Mesodermal cell (in vitro differentiated cells): ENCODE data around the gene CHRDL2.

Experiments used
- H3K27ac ChIP-seq: 2 replicates; pipeline ENCODE4 v1.7.0; 2013; ENCODE audit warnings: mild to moderate bottlenecking, low read depth, low read length, moderate library complexity; ENCODE audit not compliant: severe bottlenecking
- H3K36me3 ChIP-seq: 2 replicates; pipeline ENCODE4 v1.7.1; 2013; ENCODE audit warnings: mild to moderate bottlenecking, low read length, moderate library complexity; ENCODE audit not compliant: control insufficient read depth, insufficient read depth
- H3K4me1 ChIP-seq: one replicate; pipeline ENCODE4 v1.7.1; 2013; ENCODE audit warnings: mild to moderate bottlenecking, low read length; ENCODE audit not compliant: insufficient read depth, control insufficient read depth, poor library complexity, severe bottlenecking
- H3K4me3 ChIP-seq: 2 replicates; pipeline ENCODE4 v1.7.0; 2013; ENCODE audit warnings: low read length, control low read depth, mild to moderate bottlenecking; ENCODE audit not compliant: insufficient read depth, poor library complexity, severe bottlenecking; ENCODE audit errors: extremely low read depth
- H3K9me3 ChIP-seq: 2 replicates; pipeline ENCODE4 v1.7.1; 2013; ENCODE audit warnings: mild to moderate bottlenecking, low read length, moderate library complexity; ENCODE audit not compliant: control insufficient read depth
- WGBS, 2 experiments: methylation state at CpG; one replicate each; pipeline ENCODE4 v1.1.5; 2013; ENCODE audit warnings: missing lambda C conversion rate in 2 of 2; ENCODE audit not compliant: insufficient coverage in 2 of 2; 5-methylcytosine and 5-hydroxymethylcytosine counted together

CHRDL2 gene

DNA sequence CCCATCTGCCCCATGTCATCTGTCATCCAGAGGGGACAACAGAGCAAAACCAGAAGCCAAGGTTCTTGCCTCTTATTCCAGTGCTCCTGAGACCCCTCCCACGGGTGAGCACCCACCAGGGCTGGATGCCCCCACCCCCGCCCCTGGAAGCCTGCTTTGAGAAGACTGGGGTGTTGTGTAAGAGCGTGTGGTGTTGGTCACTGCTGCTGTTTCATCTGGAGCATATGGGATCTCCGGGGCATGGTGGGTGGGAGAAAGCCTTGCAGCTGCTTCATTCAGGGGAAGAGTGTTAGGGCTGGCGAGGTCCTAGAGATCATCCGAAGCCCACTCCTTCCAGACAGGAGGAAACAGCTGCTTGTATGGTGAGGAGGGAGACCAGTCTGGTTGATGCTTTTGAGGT, 54.1 kb downstream of the CHRDL2 start:
- no peak overlapping the region for H3K4me3 ChIP-seq
- no peak overlapping the region for H3K27ac ChIP-seq
- no peaks in the 10 kb centered on the region for H3K36me3 ChIP-seq
- WGBS, 2 experiments = 92 to 98% methylated on average over 5 to 6 of the region's 6 CpGs
- H3K4me1 ChIP-seq = no peaks in the 10 kb centered on the region
- H3K9me3 ChIP-seq = peaks cover 5% of the 10 kb centered on the region

DNA sequence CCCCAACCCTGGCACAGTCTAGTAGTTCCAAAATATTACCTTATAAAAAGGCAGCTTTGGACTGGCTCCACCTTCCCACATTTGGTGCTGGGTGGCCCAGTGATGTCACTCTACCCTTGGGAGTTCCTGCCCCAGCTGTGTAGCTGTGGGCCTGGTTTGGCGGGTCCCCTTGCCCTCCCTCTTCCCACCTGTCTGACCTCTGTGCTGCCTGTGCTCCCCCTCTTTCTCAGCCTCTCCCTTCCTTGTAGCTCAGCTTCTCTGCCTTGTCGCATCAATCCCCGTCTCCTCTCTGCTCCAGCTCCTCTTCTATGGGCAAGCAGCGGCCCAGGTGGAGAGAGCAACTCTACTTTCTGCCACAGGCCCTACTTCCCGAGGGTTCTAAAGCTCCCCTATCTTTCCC, 54.6 kb downstream of the CHRDL2 start:
- Histone ChIP-seq H3K36me3 (no peaks in the 10 kb centered on the region), H3K27ac (no peak overlapping the region), H3K4me3 (no peak overlapping the region), H3K4me1 (no peaks in the 10 kb centered on the region), H3K9me3 (peaks cover 5% of the 10 kb centered on the region)
- WGBS, 2 experiments = 96 to 100% methylated on average over 4 to 5 of the region's 5 CpGs

DNA sequence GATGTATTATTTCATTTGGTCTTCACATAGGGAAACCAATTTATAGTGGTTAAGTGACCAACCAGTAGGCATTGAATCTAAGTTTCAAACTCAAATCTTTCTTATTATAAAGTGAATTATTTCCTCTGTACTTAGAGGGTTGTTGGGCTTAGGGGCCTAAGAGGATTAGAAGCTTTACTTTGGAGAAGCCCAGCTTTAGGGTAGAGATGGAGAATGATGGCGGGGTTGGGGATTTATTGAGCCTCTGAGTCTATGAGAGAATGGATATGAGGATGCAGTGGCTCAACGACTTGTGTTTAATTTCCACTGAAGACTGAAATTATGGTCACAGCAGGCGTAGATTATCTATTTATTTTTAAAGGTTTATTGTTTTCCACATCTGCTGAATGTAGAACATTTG, 55.5 kb downstream of the CHRDL2 start:
- peaks cover 5% of the 10 kb centered on the region for H3K9me3 ChIP-seq
- WGBS, 2 experiments = 83 to 90% methylated on average over 1 to 2 of the region's 3 CpGs
- H3K4me1 ChIP-seq = no peaks in the 10 kb centered on the region
- H3K4me3 ChIP-seq = no peak overlapping the region
- H3K36me3 ChIP-seq = no peaks in the 10 kb centered on the region
- H3K27ac ChIP-seq = no peak overlapping the region

DNA sequence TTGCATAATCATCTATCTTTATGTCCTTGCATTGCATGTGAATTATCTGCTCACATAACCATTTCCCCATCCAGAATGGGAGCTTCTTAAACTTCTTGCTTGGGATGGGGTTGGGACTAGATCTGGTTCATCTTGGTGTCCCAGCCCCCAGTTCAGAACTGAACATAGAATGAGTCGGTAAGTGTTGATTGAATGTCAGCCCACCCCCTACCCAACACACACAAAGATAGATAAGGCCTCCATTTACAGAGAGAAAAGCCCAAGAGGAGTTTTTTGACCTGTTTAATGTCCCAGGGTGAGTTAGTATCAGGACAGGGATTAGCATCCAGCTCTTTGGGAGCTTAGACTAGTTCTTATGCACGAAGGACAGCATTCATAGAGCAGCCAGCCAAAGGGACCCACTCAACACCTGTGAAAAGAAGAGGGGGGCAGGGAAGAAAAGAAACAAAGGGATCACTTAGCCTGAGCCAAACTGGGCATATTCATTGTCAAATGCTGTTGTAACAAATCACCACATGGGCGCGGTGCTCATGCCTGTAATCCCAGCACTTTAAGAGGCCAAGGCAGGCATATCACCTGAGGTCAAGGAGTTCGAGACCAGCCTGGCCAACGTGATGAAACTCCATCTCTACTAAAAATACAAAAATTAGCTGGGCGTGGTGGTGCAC, 57.4 kb downstream of the CHRDL2 start:
- no peak overlapping the region for H3K27ac ChIP-seq
- peaks cover 5% of the 10 kb centered on the region for H3K9me3 ChIP-seq
- H3K4me1 ChIP-seq = no peaks in the 10 kb centered on the region
- WGBS, 2 experiments = 79 to 88% methylated on average over 5 of the region's 7 CpGs
- no peak overlapping the region for H3K4me3 ChIP-seq
- H3K36me3 ChIP-seq = no peaks in the 10 kb centered on the region

DNA sequence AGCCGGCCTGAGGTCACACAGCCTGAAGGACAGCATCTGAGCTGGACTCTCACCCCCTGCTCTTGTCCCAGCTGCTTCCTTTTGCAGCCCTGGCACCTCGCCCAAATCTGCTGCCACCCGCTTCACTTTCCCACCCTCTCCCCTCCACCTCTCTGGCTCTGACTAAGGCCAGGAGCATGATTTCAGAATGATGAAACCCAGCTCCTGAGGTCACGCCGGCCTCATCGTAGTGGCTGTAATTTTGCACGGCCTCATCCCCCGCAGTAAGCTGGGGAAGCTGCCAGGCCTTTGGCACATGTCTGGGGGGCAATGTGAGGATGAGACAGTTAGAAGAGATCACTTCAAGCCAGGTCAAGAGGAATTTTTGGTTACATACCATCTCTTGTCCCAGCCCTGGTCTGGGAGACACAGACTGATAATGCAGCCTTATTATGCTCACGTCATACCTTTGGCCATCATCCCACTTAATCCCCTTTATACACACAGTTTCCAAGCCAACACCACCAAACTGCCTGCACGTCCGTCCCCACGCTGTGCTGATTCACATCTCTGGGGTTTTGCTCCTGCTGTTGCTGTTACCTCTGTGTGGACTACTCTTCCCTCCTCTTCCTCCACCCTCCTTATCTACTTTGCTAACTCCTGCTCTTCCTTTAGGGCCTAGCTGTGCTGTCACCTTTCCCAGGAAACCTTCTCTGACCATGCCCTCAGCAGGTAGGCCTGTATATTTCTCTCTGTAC, 58.1 kb downstream of the CHRDL2 start:
- Histone ChIP-seq H3K9me3 (peaks cover 5% of the 10 kb centered on the region), H3K4me3 (no peak overlapping the region), H3K4me1 (no peaks in the 10 kb centered on the region), H3K27ac (peak overlapping the region; percentile 3), H3K36me3 (no peaks in the 10 kb centered on the region)
- 91 to 95% methylated on average over 12 of the region's 12 CpGs for WGBS, 2 experiments

DNA sequence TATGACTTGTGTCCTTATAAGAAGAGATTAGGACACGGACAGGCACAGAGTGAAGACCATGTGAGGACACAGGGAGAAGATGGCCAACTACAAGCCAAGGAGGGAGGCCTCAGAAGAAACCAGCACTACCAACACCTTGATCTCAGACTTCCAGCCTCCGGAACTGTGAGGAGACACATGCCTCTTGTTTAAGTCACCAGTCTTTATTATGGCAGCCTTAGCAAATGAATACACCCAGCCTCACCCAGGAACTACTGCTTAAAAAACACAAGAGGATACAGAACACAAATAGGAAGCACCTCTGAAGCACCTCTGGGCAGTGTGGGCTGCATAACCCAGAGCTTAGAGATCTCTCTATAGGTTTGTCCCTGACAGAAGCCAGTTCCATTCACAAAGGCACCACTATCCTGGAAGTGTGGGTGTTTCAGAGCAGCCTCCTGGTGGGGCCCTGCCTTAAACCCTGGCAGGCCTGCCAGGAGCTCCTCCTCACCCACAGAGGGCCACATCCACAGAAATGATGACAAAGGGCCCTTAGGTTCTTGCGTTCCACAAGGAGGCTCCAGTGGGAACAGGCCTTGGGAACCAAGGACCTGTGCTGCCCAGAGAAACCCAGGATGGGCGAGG, 58.8 kb downstream of the CHRDL2 start:
- Histone ChIP-seq H3K4me1 (no peaks in the 10 kb centered on the region), H3K36me3 (no peaks in the 10 kb centered on the region), H3K4me3 (no peak overlapping the region), H3K27ac (peak overlapping the region; percentile 3), H3K9me3 (peaks cover 5% of the 10 kb centered on the region)
- WGBS, 2 experiments = 86 to 92% methylated on average over 4 of the region's 4 CpGs

DNA sequence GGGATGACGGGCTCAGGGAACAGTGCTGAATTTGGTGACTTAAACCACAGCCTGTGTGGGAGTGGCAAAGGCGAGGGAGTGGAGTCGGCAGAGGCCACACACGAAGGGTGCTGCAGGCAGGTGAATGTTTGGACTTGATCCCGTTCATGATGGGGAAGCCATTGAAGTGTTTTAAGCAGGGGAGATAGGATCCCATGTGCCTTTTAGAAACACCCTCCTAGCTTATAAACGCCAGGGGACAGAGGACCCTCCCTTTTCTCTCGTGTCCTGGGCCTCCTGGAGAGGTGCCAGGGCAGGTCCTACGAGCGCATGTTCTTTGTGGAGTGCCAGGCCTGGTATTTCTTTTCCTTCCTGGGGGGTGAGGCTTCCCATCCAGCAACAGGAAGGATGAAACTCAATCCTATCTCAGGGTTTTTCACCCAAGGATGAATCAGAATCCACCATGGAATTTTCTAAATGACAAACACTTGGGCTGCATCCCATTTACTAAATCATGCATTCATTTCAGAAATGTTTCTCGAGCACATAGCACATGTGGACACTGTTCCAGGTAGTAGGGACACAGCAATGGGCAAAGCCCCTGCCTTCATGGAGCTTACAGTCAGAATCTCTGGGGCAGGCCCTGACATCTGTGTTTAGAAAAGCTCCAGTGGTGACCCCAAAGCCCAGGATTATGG, 59.6 kb downstream of the CHRDL2 start:
- H3K9me3 ChIP-seq = peaks cover 5% of the 10 kb centered on the region
- H3K4me1 ChIP-seq = no peaks in the 10 kb centered on the region
- no peak overlapping the region for H3K27ac ChIP-seq
- WGBS, 2 experiments = 89 to 92% methylated on average over 7 to 10 of the region's 10 CpGs
- H3K36me3 ChIP-seq = no peaks in the 10 kb centered on the region
- H3K4me3 ChIP-seq = no peak overlapping the region

DNA sequence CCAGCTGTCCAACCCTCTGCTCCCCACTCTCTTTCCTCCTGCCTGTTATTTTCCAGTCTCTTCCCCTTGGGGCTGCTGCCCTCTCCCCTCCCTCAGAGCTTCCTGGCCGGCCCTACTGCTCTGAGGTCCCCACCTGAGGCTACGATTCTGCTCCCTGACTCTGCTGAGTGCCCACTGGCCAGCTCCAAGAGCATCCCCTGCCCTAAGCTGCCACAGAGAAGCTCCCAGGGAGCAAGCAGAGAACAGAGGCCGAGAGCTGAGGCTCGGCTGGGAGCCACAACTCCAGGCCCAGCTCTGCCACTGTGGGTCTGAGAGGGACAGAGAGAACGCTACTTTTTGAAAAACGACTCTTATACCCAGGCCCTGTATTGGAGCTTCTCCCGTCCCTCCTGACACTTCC, 61.1 kb downstream of the CHRDL2 start:
- 87 to 93% methylated on average over 6 to 7 of the region's 7 CpGs for WGBS, 2 experiments
- no peaks in the 10 kb centered on the region for H3K36me3 ChIP-seq
- H3K4me1 ChIP-seq = no peaks in the 10 kb centered on the region
- no peak overlapping the region for H3K4me3 ChIP-seq
- H3K27ac ChIP-seq = no peak overlapping the region
- peaks cover 5% of the 10 kb centered on the region for H3K9me3 ChIP-seq

DNA sequence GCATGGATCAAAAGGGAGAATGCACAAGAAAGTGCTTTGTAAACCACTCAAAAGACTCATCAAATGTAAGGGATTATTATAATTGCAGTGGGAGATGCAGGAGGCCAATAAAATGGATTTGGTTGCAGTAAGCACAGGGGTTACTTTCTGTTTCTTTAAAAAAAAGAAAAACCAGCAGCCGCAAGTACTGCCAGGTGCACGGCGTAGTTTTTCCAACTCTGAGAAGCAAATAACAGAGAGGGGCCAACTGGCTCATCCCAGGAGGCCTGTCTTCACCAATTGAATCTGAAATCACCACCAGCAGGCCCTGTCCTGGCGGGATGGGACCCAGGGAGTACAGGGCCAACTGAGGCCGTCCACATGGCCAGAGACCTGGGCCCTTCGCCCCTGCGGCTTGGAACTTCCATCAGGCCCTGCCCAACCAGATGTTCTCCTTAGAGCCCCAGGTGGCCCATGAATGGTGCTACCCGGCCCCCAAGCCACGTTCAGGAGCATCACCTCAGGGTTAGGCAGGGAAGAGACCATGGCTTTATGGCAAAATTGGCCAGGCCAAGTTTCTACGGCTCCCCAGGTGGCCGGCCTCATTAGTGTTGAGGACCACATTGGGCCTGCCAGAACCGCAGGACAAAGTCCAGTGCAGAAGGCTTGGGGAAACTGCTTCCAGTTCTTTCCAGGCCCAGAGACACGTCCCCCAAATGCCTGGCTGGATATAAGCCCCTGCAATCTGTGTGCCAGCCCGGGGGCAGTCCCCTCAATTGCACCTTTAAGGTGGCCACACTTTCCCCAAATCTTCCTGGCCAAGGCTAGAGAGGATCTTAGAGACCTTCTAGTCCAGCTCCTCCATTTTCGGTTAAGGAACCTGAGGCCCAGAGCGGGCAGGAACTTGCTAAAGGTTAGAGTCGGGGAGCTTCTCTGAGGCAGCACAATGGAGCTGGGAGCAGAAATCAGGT, 61.7 kb downstream of the CHRDL2 start:
- Histone ChIP-seq H3K9me3 (peaks cover 1% of the 10 kb centered on the region), H3K36me3 (no peaks in the 10 kb centered on the region), H3K27ac (no peak overlapping the region), H3K4me1 (no peaks in the 10 kb centered on the region), H3K4me3 (no peak overlapping the region)
- 93 to 94% methylated on average over 15 to 17 of the region's 17 CpGs for WGBS, 2 experiments

DNA sequence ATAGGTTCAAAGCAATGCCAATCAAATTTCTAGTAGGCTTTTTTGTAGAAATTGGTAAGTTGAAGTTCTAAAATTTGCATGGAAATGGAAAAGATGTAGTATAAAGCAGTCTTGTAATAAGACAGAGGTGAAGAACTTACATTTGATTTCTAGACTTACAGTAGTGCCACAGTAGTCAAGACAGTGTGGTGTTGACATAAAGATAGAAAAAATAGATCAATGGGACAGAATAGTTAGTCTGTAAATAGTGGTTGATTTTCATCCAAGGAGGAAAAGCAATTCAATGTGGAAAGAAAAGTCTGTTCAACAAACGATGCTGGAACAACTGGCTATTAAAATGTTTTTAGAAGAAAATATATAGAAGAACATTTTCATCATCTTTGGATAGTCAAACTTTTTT, 67.9 kb downstream of the CHRDL2 start:
- Histone ChIP-seq H3K4me1 (no peaks in the 10 kb centered on the region), H3K27ac (no peak overlapping the region), H3K36me3 (no peaks in the 10 kb centered on the region), H3K4me3 (no peak overlapping the region), H3K9me3 (no peaks in the 10 kb centered on the region)
- no CpG with 5 or more reads among the region's 1 CpG for WGBS, 2 experiments
